ENCODE measurements around the gene PNP.
"Not testable (repeated sequence)": the region's sequence is repeated elsewhere in the genome, so short reads cannot be mapped to it uniquely, and the experiment has no call there.

The PNP gene

DNA sequence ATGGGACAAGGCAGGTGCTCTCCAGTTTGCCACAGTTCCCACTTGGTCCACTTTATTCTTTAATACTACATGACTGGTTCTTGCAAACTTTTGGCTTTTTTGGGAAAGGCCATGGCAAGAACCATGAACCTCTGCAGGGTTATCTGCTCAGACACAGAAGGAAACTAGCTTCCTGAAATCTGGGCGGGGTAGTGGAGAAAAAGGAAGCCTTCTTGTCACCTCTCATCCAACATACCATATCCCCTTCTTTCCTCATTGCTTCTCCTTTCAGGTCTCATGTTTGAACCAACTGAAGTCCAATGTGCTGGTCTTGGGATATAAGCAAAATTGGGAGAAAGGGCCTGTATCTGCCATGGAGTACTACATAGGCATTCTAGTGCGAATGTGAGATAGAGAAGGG is 27.7 kb upstream of the PNP start:
- no peaks in the 10 kb centered on the region for H3K9me2 ChIP-seq (replicated peaks; ENCODE audit: insufficient read depth, low read length)

DNA sequence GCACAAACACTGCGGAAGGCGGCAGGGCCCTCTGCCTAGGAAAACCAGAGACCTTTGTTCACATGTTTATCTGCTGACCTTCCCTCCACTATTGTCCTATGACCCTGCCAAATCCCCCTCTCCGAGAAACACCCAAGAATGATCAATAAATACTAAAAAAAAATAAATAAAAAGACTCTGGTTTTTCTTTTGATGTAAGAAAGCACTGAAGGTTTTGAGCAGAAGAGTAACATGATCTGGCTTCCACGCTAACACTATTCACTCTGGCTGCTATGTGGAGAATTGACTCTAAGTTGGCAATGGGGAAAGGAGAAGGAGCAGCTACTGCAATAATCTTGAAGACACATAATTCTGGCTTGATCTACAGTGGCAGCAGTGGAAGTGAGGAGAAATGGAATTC is 25.6 kb upstream of the PNP start:
- H3K4me1 ChIP-seq (ENCODE audit: low read length); H3K27me3 ChIP-seq (replicated peaks; ENCODE audit: insufficient read depth, low read length): not testable (repeated sequence)

More for the DNA sequence above, 27.7 kb upstream of the PNP start:
- Histone ChIP-seq H3K36me3 (replicated peaks; ENCODE audit: insufficient read depth, low read length) (no peaks in the 10 kb centered on the region), H2AFZ (ENCODE audit: low read length) (no peak overlapping the region), H3K4me1 (ENCODE audit: low read length) (no peaks in the 10 kb centered on the region), H3K4me2 (ENCODE audit: low read depth, low read length) (no peak overlapping the region), H3K79me2 (ENCODE audit: low read length) (no peaks in the 10 kb centered on the region), H4K20me1 (ENCODE audit: insufficient read depth, low read length) (no peaks in the 10 kb centered on the region), H3K9me3 (replicated peaks; ENCODE audit: insufficient read depth, low read length) (no peaks in the 10 kb centered on the region), H3K27ac (ENCODE audit: low read length) (no peak overlapping the region), H3F3A (ENCODE audit: insufficient read depth, low read length) (no peaks in the 10 kb centered on the region), H3K4me3 (ENCODE audit: low read length) (no peak overlapping the region), H3K9ac (ENCODE audit: low read length) (no peak overlapping the region), H3K27me3 (replicated peaks; ENCODE audit: insufficient read depth, low read length) (no peaks in the 10 kb centered on the region)
- DNase-seq, result no peak
- TF ChIP-seq, protein P1, sequence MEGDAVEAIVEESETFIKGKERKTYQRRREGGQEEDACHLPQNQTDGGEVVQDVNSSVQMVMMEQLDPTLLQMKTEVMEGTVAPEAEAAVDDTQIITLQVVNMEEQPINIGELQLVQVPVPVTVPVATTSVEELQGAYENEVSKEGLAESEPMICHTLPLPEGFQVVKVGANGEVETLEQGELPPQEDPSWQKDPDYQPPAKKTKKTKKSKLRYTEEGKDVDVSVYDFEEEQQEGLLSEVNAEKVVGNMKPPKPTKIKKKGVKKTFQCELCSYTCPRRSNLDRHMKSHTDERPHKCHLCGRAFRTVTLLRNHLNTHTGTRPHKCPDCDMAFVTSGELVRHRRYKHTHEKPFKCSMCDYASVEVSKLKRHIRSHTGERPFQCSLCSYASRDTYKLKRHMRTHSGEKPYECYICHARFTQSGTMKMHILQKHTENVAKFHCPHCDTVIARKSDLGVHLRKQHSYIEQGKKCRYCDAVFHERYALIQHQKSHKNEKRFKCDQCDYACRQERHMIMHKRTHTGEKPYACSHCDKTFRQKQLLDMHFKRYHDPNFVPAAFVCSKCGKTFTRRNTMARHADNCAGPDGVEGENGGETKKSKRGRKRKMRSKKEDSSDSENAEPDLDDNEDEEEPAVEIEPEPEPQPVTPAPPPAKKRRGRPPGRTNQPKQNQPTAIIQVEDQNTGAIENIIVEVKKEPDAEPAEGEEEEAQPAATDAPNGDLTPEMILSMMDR (IDR thresholded peaks at IDR 0.05; ENCODE audit: low read length), result no peak
- TF ChIP-seq EZH2 (optimal IDR thresholded peaks at IDR 0.05; ENCODE audit: low read depth, low read length) (no peak), EZH2phosphoT487 (IDR thresholded peaks at IDR 0.05; ENCODE audit: low read length) (no peak)

DNA sequence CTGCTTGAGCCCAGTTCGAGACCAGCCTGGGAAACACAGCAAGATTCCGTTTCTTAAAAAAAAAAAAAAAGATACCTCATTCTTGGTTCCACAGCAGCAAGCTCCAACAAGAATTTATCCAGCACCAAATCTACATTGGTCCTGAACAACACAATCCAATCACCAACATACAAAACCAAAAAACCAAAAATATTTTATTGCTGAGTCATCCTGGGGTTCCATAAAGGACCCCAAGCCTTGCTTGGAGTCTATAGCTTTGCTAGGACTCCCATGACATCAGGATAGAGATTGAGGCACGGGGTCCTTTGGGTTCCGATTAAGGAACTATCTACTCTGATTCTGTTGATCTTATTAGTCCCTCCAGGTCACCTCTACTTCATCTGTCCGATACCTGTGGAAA is 22.3 kb upstream of the PNP start:
- Histone ChIP-seq H3K9me2 (replicated peaks; ENCODE audit: insufficient read depth, low read length) (no peaks in the 10 kb centered on the region), H3K36me3 (replicated peaks; ENCODE audit: insufficient read depth, low read length) (no peaks in the 10 kb centered on the region), H3K4me3 (ENCODE audit: low read length) (no peak overlapping the region), H3K4me1 (ENCODE audit: low read length) (no peaks in the 10 kb centered on the region), H3K9me3 (replicated peaks; ENCODE audit: insufficient read depth, low read length) (no peaks in the 10 kb centered on the region), H4K20me1 (ENCODE audit: insufficient read depth, low read length) (no peaks in the 10 kb centered on the region), H3F3A (ENCODE audit: insufficient read depth, low read length) (no peaks in the 10 kb centered on the region), H3K9ac (ENCODE audit: low read length) (no peak overlapping the region), H3K27me3 (replicated peaks; ENCODE audit: insufficient read depth, low read length) (no peaks in the 10 kb centered on the region), H3K79me2 (ENCODE audit: low read length) (no peaks in the 10 kb centered on the region), H3K4me2 (ENCODE audit: low read depth, low read length) (no peak overlapping the region), H3K27ac (ENCODE audit: low read length) (no peak overlapping the region), H2AFZ (ENCODE audit: low read length) (no peak overlapping the region)
- DNase-seq, result no peak
- TF ChIP-seq EZH2 (optimal IDR thresholded peaks at IDR 0.05; ENCODE audit: low read depth, low read length) (no peak), EZH2phosphoT487 (IDR thresholded peaks at IDR 0.05; ENCODE audit: low read length) (no peak)
- TF ChIP-seq, protein P1 (IDR thresholded peaks at IDR 0.05; ENCODE audit: low read length), result no peak

More for the DNA sequence above, 25.6 kb upstream of the PNP start:
- H4K20me1 ChIP-seq (ENCODE audit: insufficient read depth, low read length); H3K4me2 ChIP-seq (ENCODE audit: low read depth, low read length); H3K36me3 ChIP-seq (replicated peaks; ENCODE audit: insufficient read depth, low read length); DNase-seq; H3K9me2 ChIP-seq (replicated peaks; ENCODE audit: insufficient read depth, low read length); H3K79me2 ChIP-seq (ENCODE audit: low read length); H3K4me3 ChIP-seq (ENCODE audit: low read length); H3F3A ChIP-seq (ENCODE audit: insufficient read depth, low read length); H3K9me3 ChIP-seq (replicated peaks; ENCODE audit: insufficient read depth, low read length); H3K27ac ChIP-seq (ENCODE audit: low read length); H3K9ac ChIP-seq (ENCODE audit: low read length); H2AFZ ChIP-seq (ENCODE audit: low read length): not testable (repeated sequence)

DNA sequence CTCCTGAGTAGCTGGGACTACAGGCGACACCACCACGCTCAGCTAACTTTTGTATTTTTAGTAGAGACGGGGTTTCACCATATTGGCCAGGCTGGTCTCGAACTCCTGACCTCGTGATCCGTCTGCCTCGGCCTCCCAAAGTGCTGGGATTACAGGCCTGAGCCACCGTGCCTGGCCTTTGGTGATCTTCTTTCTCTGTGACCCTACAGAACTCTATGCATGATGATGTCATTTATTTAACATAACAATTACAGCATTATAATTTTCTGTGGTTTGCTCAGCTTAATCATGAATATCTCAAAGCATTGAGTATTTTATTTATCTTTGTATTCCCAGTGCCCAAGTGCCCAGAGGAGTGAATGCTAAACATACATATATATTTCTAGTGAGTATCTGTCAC is 16.4 kb upstream of the PNP start:
- H4K20me1 ChIP-seq (ENCODE audit: insufficient read depth, low read length); H3K9ac ChIP-seq (ENCODE audit: low read length); H3K9me3 ChIP-seq (replicated peaks; ENCODE audit: insufficient read depth, low read length); H3K9me2 ChIP-seq (replicated peaks; ENCODE audit: insufficient read depth, low read length); H3K27ac ChIP-seq (ENCODE audit: low read length); H3K4me1 ChIP-seq (ENCODE audit: low read length); H3K4me2 ChIP-seq (ENCODE audit: low read depth, low read length); H3F3A ChIP-seq (ENCODE audit: insufficient read depth, low read length); H3K36me3 ChIP-seq (replicated peaks; ENCODE audit: insufficient read depth, low read length); DNase-seq; H3K4me3 ChIP-seq (ENCODE audit: low read length); H3K27me3 ChIP-seq (replicated peaks; ENCODE audit: insufficient read depth, low read length); H2AFZ ChIP-seq (ENCODE audit: low read length): not testable (repeated sequence)
- H3K79me2 ChIP-seq (ENCODE audit: low read length), result peaks cover 31% of the 10 kb centered on the region

Measured in MM.1S (cell line).